GM23248 (cell line): ENCODE results near the gene CCN2.

Experiments
- EZH2 ChIP-seq: fragments of 200-600 bp; sonication (generic); IDR thresholded peaks from 2 replicates; pipeline ENCODE4 v1.6.1; 2018; ENCODE audit warnings: antibody characterized with exemption, mild to moderate bottlenecking; ENCODE audit not compliant: insufficient read depth, poor library complexity, severe bottlenecking
- EZH2phosphoT487 ChIP-seq: fragments of 200-600 bp; sonication (generic); IDR thresholded peaks from 2 replicates; pipeline ENCODE4 v1.6.1; 2018; ENCODE audit warnings: antibody characterized with exemption, moderate library complexity, mild to moderate bottlenecking, low read depth; ENCODE audit not compliant: insufficient read depth

GRCh38 chr6:131992557-131992956 lies 41.4 kb upstream of the CCN2 start:
- TF ChIP-seq EZH2phosphoT487 (no peak), EZH2 (no peak)
